HepG2 (cell line): ENCODE data around the gene MTX3. TPM values are rescaled to one million over a fixed set of nuclear protein-coding genes. Genes with fewer than 3 reads are reported as not detected.
A peak's percentile ranks its signal among the peaks of the same experiment; 100 is the strongest.

ENCODE experiments used
- AGO1 ChIP-seq: fragments of 200-400 bp; formaldehyde crosslinking; IDR thresholded peaks from 2 replicates; pipeline ENCODE4 v1.6.1; 2017; ENCODE audit warnings: mild to moderate bottlenecking, low read depth, low read length, moderate library complexity; ENCODE audit not compliant: poor library complexity, severe bottlenecking
- ASH2L ChIP-seq: fragments of 300-600, 200-600 bp; sonication (generic); IDR thresholded peaks from 2 replicates; pipeline ENCODE4 v1.7.0; 2017; ENCODE audit warnings: low read depth, mild to moderate bottlenecking, moderate library complexity, mixed read lengths, low read length; ENCODE audit not compliant: insufficient read length
- BHLHE40 ChIP-seq: IDR thresholded peaks from 2 replicates; pipeline ENCODE4 v1.6.1; 2011; ENCODE audit warnings: low read length, improper control_type of control experiment
- CAMTA2 ChIP-seq: sonication (generic); formaldehyde crosslinking; IDR thresholded peaks from 2 replicates; pipeline ENCODE4 v1.4.0; 2020; ENCODE audit warnings: mild to moderate bottlenecking, missing genetic modification reagents, borderline replicate concordance
- CBFB ChIP-seq: sonication (generic); formaldehyde crosslinking; IDR thresholded peaks from 2 replicates; pipeline ENCODE4 v1.4.0; 2020; ENCODE audit warnings: missing genetic modification reagents
- FOXJ3 ChIP-seq: sonication (generic); formaldehyde crosslinking; IDR thresholded peaks from 2 replicates; pipeline ENCODE4 v1.4.0; 2020; ENCODE audit warnings: missing genetic modification reagents, mild to moderate bottlenecking, borderline replicate concordance
- GABPB1 ChIP-seq: IDR thresholded peaks from 2 replicates; pipeline ENCODE4 v1.6.1; 2016; ENCODE audit warnings: mild to moderate bottlenecking, missing genetic modification reagents, moderate library complexity, missing compliant biosample characterization
- NFKB2 ChIP-seq: sonication (generic); formaldehyde crosslinking; IDR thresholded peaks from 2 replicates; pipeline ENCODE4 v1.4.0; 2020; ENCODE audit warnings: missing genetic modification reagents, borderline replicate concordance
- SATB2 ChIP-seq: sonication (generic); formaldehyde crosslinking; IDR thresholded peaks from 2 replicates; pipeline ENCODE4 v1.5.0; 2020; ENCODE audit warnings: missing genetic modification reagents
- SNAPC2 ChIP-seq: sonication (generic); formaldehyde crosslinking; IDR thresholded peaks from 2 replicates; pipeline ENCODE4 v1.8.1; 2022; ENCODE audit warnings: mild to moderate bottlenecking, missing genetic modification reagents
- TARDBP ChIP-seq: sonication (generic); formaldehyde crosslinking; IDR thresholded peaks from 2 replicates; pipeline ENCODE4 v1.8.0; 2022; ENCODE audit warnings: mild to moderate bottlenecking, missing genetic modification reagents
- ZFYVE20 ChIP-seq: sonication (generic); formaldehyde crosslinking; IDR thresholded peaks from 2 replicates; pipeline ENCODE4 v1.8.0; 2023; ENCODE audit warnings: low read depth, mild to moderate bottlenecking, moderate library complexity, missing genetic modification reagents, borderline replicate concordance
- ZNF224 ChIP-seq: sonication (generic); formaldehyde crosslinking; IDR thresholded peaks from 2 replicates; pipeline ENCODE4 v1.5.0; 2020; ENCODE audit warnings: mild to moderate bottlenecking, missing genetic modification reagents
- ZNF746 ChIP-seq: sonication (generic); formaldehyde crosslinking; IDR thresholded peaks from 2 replicates; pipeline ENCODE4 v1.8.0; 2022; ENCODE audit warnings: mild to moderate bottlenecking, missing genetic modification reagents
- polyA plus RNA-seq, 8 experiments: library from polyadenylated mRNA; depleted of rRNA in 3 of 8; stranded (reverse) in 7 of 8; unstranded in 1 of 8; fragments of >200 nt; fragmentation: Illumina TruSeq in 4 of 8; extraction: Trizol in 4 of 8; gene quantifications; 2 replicates each; pipeline versions ENCODE4 v1.2.1 to v1.2.3, GENCODE V29; 2011 to 2016; ENCODE audit warnings: low read depth in 4 of 8, missing spikeins in 1 of 8, mixed read lengths in 1 of 8; ENCODE audit not compliant: insufficient read depth in 1 of 8
- total RNA-seq, 5 experiments: library from RNA; depleted of rRNA; stranded (reverse); fragments of >200 nt; fragmentation: Illumina TruSeq; extraction: Trizol; gene quantifications; 2 replicates each; pipeline ENCODE4 v1.2.3, GENCODE V29; 2016; ENCODE audit warnings: low read depth in 1 of 5
- TF ChIP-seq, protein P1 (sequence below): sonication (generic); formaldehyde crosslinking; IDR thresholded peaks from 2 replicates; pipeline ENCODE4 v1.5.0; 2020; ENCODE audit warnings: missing genetic modification reagents, mild to moderate bottlenecking, borderline replicate concordance
- TF ChIP-seq, protein P2 (sequence below): sonication (generic); formaldehyde crosslinking; IDR thresholded peaks from 2 replicates; pipeline ENCODE4 v1.4.0; 2020; ENCODE audit warnings: missing genetic modification reagents, borderline replicate concordance
- TF ChIP-seq, protein P3 (sequence below): conservative IDR thresholded peaks from 2 replicates; pipeline ENCODE4 v1.6.1; 2018; ENCODE audit warnings: missing genetic modification reagents

MTX3 gene
- total and polyA plus RNA-seq, 2 of the 13 experiments (the other 11 are each of a cell fraction or from before 2014, with no cell fraction given), result 9.9 to 16.7 TPM

DNA sequence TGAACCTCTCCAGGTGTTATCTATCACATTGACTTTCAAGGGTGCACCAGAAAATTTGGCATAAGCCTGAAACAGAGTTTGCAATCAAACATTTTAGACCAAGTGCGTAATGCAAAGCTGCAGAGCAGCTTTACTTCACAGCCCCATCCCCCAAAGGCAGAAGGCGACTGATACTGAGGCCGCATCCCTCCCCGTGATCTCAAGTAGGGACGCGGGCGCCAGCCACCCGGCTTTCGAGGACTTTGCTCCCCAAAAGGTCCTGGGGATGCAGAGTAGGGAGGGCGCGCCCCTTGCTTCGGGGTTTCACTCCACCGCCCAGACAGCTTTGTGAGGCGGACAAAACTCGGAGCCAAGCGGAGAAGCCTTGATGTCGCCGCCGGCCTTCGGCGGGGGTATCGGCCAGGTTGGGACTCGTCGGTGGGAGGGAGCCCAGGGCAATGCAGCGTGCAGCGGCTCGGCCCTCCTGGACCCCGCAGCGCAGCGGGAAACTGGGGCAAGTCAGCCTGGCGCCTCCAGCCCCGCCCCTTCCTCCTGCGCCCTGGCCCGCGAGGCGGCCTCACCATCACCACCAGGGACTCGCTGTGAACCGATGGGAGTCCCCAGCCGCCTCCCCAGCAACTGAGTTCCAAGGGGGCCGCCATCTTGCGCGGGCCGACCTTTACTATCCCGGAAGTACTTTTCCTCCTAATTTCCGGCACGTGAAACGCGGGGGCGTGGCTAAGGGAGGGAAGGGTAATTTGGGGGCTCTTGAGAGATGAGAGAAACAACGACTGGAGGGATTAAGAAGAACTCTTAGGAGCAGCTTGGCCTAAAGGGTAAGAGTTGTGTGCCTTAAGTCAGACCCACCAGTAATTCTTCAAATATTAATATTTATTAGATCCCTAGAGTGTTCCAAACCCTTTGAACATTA lies at the start of gene MTX3 (continued):
- TF ChIP-seq, protein P1, sequence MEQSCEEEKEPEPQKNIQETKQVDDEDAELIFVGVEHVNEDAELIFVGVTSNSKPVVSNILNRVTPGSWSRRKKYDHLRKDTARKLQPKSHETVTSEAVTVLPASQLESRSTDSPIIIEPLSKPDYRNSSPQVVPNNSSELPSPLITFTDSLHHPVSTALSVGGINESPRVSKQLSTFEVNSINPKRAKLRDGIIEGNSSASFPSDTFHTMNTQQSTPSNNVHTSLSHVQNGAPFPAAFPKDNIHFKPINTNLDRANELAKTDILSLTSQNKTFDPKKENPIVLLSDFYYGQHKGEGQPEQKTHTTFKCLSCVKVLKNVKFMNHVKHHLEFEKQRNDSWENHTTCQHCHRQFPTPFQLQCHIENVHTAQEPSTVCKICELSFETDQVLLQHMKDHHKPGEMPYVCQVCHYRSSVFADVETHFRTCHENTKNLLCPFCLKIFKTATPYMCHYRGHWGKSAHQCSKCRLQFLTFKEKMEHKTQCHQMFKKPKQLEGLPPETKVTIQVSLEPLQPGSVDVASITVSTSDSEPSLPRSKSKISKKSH (CRISPR knock-in tag), result peak; percentile 86; the same call in 1 of the 2 replicates
- TF ChIP-seq, protein P2, sequence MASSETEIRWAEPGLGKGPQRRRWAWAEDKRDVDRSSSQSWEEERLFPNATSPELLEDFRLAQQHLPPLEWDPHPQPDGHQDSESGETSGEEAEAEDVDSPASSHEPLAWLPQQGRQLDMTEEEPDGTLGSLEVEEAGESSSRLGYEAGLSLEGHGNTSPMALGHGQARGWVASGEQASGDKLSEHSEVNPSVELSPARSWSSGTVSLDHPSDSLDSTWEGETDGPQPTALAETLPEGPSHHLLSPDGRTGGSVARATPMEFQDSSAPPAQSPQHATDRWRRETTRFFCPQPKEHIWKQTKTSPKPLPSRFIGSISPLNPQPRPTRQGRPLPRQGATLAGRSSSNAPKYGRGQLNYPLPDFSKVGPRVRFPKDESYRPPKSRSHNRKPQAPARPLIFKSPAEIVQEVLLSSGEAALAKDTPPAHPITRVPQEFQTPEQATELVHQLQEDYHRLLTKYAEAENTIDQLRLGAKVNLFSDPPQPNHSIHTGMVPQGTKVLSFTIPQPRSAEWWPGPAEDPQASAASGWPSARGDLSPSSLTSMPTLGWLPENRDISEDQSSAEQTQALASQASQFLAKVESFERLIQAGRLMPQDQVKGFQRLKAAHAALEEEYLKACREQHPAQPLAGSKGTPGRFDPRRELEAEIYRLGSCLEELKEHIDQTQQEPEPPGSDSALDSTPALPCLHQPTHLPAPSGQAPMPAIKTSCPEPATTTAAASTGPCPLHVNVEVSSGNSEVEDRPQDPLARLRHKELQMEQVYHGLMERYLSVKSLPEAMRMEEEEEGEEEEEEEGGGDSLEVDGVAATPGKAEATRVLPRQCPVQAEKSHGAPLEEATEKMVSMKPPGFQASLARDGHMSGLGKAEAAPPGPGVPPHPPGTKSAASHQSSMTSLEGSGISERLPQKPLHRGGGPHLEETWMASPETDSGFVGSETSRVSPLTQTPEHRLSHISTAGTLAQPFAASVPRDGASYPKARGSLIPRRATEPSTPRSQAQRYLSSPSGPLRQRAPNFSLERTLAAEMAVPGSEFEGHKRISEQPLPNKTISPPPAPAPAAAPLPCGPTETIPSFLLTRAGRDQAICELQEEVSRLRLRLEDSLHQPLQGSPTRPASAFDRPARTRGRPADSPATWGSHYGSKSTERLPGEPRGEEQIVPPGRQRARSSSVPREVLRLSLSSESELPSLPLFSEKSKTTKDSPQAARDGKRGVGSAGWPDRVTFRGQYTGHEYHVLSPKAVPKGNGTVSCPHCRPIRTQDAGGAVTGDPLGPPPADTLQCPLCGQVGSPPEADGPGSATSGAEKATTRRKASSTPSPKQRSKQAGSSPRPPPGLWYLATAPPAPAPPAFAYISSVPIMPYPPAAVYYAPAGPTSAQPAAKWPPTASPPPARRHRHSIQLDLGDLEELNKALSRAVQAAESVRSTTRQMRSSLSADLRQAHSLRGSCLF (CRISPR knock-in tag), result no peak
- TF ChIP-seq, protein P3, sequence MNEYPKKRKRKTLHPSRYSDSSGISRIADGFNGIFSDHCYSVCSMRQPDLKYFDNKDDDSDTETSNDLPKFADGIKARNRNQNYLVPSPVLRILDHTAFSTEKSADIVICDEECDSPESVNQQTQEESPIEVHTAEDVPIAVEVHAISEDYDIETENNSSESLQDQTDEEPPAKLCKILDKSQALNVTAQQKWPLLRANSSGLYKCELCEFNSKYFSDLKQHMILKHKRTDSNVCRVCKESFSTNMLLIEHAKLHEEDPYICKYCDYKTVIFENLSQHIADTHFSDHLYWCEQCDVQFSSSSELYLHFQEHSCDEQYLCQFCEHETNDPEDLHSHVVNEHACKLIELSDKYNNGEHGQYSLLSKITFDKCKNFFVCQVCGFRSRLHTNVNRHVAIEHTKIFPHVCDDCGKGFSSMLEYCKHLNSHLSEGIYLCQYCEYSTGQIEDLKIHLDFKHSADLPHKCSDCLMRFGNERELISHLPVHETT, result peak; percentile 43; the same call in 1 of the 2 replicates
- TF ChIP-seq SNAPC2 (no peak), NFKB2 (CRISPR knock-in tag) (peak; percentile 52; the same call in 1 of the 2 replicates), AGO1 (no peak), FOXJ3 (CRISPR knock-in tag) (no peak), CBFB (CRISPR knock-in tag) (no peak; the same call in 1 of the 2 replicates), ASH2L (peak; percentile 93), CAMTA2 (CRISPR knock-in tag) (peak; percentile 93), TARDBP (CRISPR knock-in tag) (peak; percentile 29; the same call in 1 of the 2 replicates), GABPB1 (peak; percentile 99), ZFYVE20 (CRISPR knock-in tag) (no peak), BHLHE40 (peak; percentile 76), ZNF224 (CRISPR knock-in tag) (no peak), SATB2 (CRISPR knock-in tag) (no peak), ZNF746 (no peak)
